GM06990 (cell line): Measurements from ENCODE around the gene LDLRAD2.

Experiments used
- DNase-seq: peaks from one replicate; pipeline ENCODE4 v3.0.0-alpha.2; 2011; ENCODE audit not compliant: insufficient read length; ENCODE audit errors: extremely low read depth
- H3K27me3 ChIP-seq: replicated peaks from 2 replicates; pipeline ENCODE4 v1.6.0; 2011; ENCODE audit warnings: low read length; ENCODE audit not compliant: control insufficient read depth, insufficient read depth
- H3K36me3 ChIP-seq: 2 replicates; pipeline ENCODE4 v1.5.1; 2011; ENCODE audit warnings: low read length; ENCODE audit not compliant: control insufficient read depth, insufficient read depth
- H3K4me3 ChIP-seq: replicated peaks from 2 replicates; pipeline ENCODE4 v1.5.1; 2011; ENCODE audit warnings: low read depth, mild to moderate bottlenecking, control low read depth, low read length
- CTCF ChIP-seq: IDR thresholded peaks from 2 replicates; pipeline ENCODE4 v1.5.1; 2011; ENCODE audit warnings: low read length, control low read depth, mild to moderate bottlenecking, inconsistent platforms; ENCODE audit not compliant: insufficient read depth, poor library complexity, severe bottlenecking

LDLRAD2 gene

GRCh38 chr1:21871943-21872342, 59.9 kb downstream of the LDLRAD2 start:
- H3K27me3 ChIP-seq, result no peaks in the 10 kb centered on the region; the same call in 1 of the 2 replicates
- no peaks in the 10 kb centered on the region for H3K36me3 ChIP-seq
- TF ChIP-seq CTCF, result no peak
- H3K4me3 ChIP-seq, result no peak overlapping the region
- no peak for DNase-seq

- no peak overlapping the region for H3K4me3 ChIP-seq
- no peaks in the 10 kb centered on the region; the same call in 1 of the 2 replicates for H3K27me3 ChIP-seq
- TF ChIP-seq CTCF, result no peak
- no peaks in the 10 kb centered on the region for H3K36me3 ChIP-seq
- DNase-seq, result no peak
Observed at GRCh38 chr1:21872445-21873079, 60.5 kb downstream of the LDLRAD2 start.

- Histone ChIP-seq H3K27me3 (no peaks in the 10 kb centered on the region; the same call in 1 of the 2 replicates), H3K4me3 (no peak overlapping the region), H3K36me3 (no peaks in the 10 kb centered on the region)
- no peak for TF ChIP-seq CTCF
- no peak for DNase-seq
Observed at GRCh38 chr1:21873174-21873573, 61.1 kb downstream of the LDLRAD2 start.

GRCh38 chr1:21873761-21874160, 61.7 kb downstream of the LDLRAD2 start:
- Histone ChIP-seq H3K4me3 (no peak overlapping the region), H3K27me3 (no peaks in the 10 kb centered on the region; the same call in 1 of the 2 replicates), H3K36me3 (no peaks in the 10 kb centered on the region)
- no peak for TF ChIP-seq CTCF
- DNase-seq, result no peak

GRCh38 chr1:21874328-21874727, 62.3 kb downstream of the LDLRAD2 start:
- Histone ChIP-seq H3K36me3 (no peaks in the 10 kb centered on the region), H3K4me3 (no peak overlapping the region)
- no peak for DNase-seq

More at GRCh38 chr1:21874328-21874727, 62.3 kb downstream of the LDLRAD2 start:
- no peaks in the 10 kb centered on the region; the same call in 1 of the 2 replicates for H3K27me3 ChIP-seq
- TF ChIP-seq CTCF, result no peak
